Stimulated activated CD4-positive, alpha-beta T cell treated with anti-CD3 and anti-CD28 coated beads, Interleukin-2, amount 100 ng/mL, for 4 hours (primary cell): Measurements from ENCODE around the gene TRABD2B.

ENCODE experiments used
- DNase-seq: peaks from one replicate; pipeline ENCODE4 v3.0.0-alpha.2; 2020; ENCODE audit warnings: low read depth

The TRABD2B gene

GRCh38 chr1:47774986-47775834, 222.0 kb downstream of the TRABD2B start:
- DNase-seq: no peak

GRCh38 chr1:47772960-47773682, 224.1 kb downstream of the TRABD2B start:
- DNase-seq: no peak

- DNase-seq: no peak
Measured at GRCh38 chr1:47772281-47772680, 224.9 kb downstream of the TRABD2B start.

- no peak for DNase-seq
Measured at GRCh38 chr1:47771751-47772150, 225.4 kb downstream of the TRABD2B start.

- no peak for DNase-seq
Measured at GRCh38 chr1:47769983-47770382, 227.2 kb downstream of the TRABD2B start.

GRCh38 chr1:47769295-47769694, 227.9 kb downstream of the TRABD2B start:
- DNase-seq: no peak

- DNase-seq: no peak
Measured at GRCh38 chr1:47767741-47768100, 229.5 kb downstream of the TRABD2B start.

GRCh38 chr1:47766832-47767740, 230.1 kb downstream of the TRABD2B start:
- no peak for DNase-seq

- no peak for DNase-seq
Measured at GRCh38 chr1:47765742-47766485, 231.3 kb downstream of the TRABD2B start.

- DNase-seq: no peak
Measured at GRCh38 chr1:47765236-47765635, 231.9 kb downstream of the TRABD2B start.

- no peak for DNase-seq
Measured at GRCh38 chr1:47764461-47765046, 232.6 kb downstream of the TRABD2B start.

- no peak for DNase-seq
Measured at GRCh38 chr1:47763591-47764171, 233.5 kb downstream of the TRABD2B start.

- DNase-seq: no peak
Measured at GRCh38 chr1:47761974-47762373, 235.2 kb downstream of the TRABD2B start.

- no peak for DNase-seq
Measured at GRCh38 chr1:47761201-47761930, 235.8 kb downstream of the TRABD2B start.

GRCh38 chr1:47759936-47760629, 237.1 kb downstream of the TRABD2B start:
- DNase-seq: no peak

GRCh38 chr1:47759251-47759935, 237.8 kb downstream of the TRABD2B start:
- DNase-seq: no peak

GRCh38 chr1:47758341-47759250, 238.6 kb downstream of the TRABD2B start:
- no peak for DNase-seq
